Lower lobe of right lung (tissue), 2 donors: ENCODE data around the gene RNLS. TPM values are rescaled to one million over a fixed set of nuclear protein-coding genes. Genes with fewer than 3 reads are reported as not detected.

Experiments used
- ATAC-seq, 2 donors: fragments of 200-7000 bp; cut with Tn5 transposase; one replicate each; pipeline ENCODE4 v1.9.1; 2020 to 2022; ENCODE audit warnings: mild to moderate bottlenecking in 2 of 2, moderate library complexity in 2 of 2
- DNase-seq: peaks from one replicate; pipeline ENCODE4 v3.0.0-alpha.2; 2020
- H3K27ac ChIP-seq: fragments of 200-600 bp; one replicate; pipeline ENCODE4 v1.8.0; 2022
- H3K27me3 ChIP-seq: fragments of 200-600 bp; one replicate; pipeline ENCODE4 v1.8.0; 2022; ENCODE audit warnings: low read depth
- H3K36me3 ChIP-seq: fragments of 200-600 bp; one replicate; pipeline ENCODE4 v1.8.0; 2022; ENCODE audit warnings: mild to moderate bottlenecking
- H3K4me1 ChIP-seq: fragments of 200-600 bp; one replicate; pipeline ENCODE4 v1.8.0; 2022
- H3K4me3 ChIP-seq: fragments of 200-600 bp; one replicate; pipeline ENCODE4 v1.8.0; 2022; ENCODE audit warnings: mild to moderate bottlenecking
- H3K9me3 ChIP-seq: fragments of 200-600 bp; one replicate; pipeline ENCODE4 v1.8.0; 2022
- CTCF ChIP-seq: fragments of 200-600 bp; IDR thresholded peaks from one replicate; pipeline ENCODE4 v1.8.0; 2022; ENCODE audit warnings: antibody characterized with exemption, mild to moderate bottlenecking
- intact Hi-C: fragments of 100-400 bp; cut with DNase I; formaldehyde crosslinking; loops from one replicate; pipeline ENCODE4 v1.11.0; 2022
- total RNA-seq: library from RNA; stranded (reverse); fragmentation: NEBNext Ultra II Directional; extraction: Animal tissue kit (Norgen Biotek cat#: 25700); gene quantifications from one replicate; pipeline ENCODE4 v1.2.1, GENCODE V29; 2021
- donor health status: DM: no; HTN: yes; CAD: no; lungs with severe emphysema.

RNLS gene
- total RNA-seq, 1 donor from 2014 or later, result 9.6 TPM

GRCh38 chr10:88379575-88379974 lies 203.5 kb downstream of the RNLS start:
- Histone ChIP-seq H3K27ac (no peak overlapping the region), H3K36me3 (no peaks in the 10 kb centered on the region), H3K4me3 (no peak overlapping the region), H3K4me1 (no peaks in the 10 kb centered on the region), H3K9me3 (no peaks in the 10 kb centered on the region), H3K27me3 (no peaks in the 10 kb centered on the region)
- no peak for TF ChIP-seq CTCF
- ATAC-seq, result no peak
- intact Hi-C loops, result no loop called here
- DNase-seq, result no peak

DNA sequence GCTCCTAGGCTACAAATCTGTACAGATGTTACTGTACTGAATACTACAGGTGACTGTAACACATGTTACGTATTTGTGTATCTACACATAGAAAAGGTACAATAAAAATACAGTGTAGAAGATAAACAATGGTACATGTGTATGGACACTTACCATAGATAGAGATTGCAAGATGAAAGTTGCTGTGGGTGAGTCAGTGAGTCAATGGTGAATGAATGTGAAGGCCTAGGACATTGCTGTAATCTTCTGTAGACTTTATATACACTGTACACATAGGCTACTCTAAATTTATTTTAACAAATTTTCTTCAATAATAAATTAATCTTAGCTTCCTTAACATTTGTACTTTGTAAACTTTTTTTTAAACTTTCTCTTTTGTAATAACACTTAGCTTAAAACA lies 205.6 kb downstream of the RNLS start:
- no peaks in the 10 kb centered on the region for H3K27me3 ChIP-seq
- intact Hi-C loops, result no loop called here
- H3K36me3 ChIP-seq, result no peaks in the 10 kb centered on the region
- no peak overlapping the region for H3K27ac ChIP-seq
- ATAC-seq, result no peak
- TF ChIP-seq CTCF, result no peak
- no peak for DNase-seq
- no peak overlapping the region for H3K4me3 ChIP-seq
- H3K4me1 ChIP-seq, result no peaks in the 10 kb centered on the region
- no peaks in the 10 kb centered on the region for H3K9me3 ChIP-seq

GRCh38 chr10:88374392-88375175 lies 208.5 kb downstream of the RNLS start:
- no peaks in the 10 kb centered on the region for H3K27me3 ChIP-seq
- no peak overlapping the region for H3K4me3 ChIP-seq
- intact Hi-C loops, result no loop called here
- no peaks in the 10 kb centered on the region for H3K9me3 ChIP-seq
- DNase-seq (no peak), ATAC-seq (no peak)
- TF ChIP-seq CTCF, result no peak
- H3K36me3 ChIP-seq, result no peaks in the 10 kb centered on the region
- H3K4me1 ChIP-seq, result no peaks in the 10 kb centered on the region
- H3K27ac ChIP-seq, result no peak overlapping the region

DNA sequence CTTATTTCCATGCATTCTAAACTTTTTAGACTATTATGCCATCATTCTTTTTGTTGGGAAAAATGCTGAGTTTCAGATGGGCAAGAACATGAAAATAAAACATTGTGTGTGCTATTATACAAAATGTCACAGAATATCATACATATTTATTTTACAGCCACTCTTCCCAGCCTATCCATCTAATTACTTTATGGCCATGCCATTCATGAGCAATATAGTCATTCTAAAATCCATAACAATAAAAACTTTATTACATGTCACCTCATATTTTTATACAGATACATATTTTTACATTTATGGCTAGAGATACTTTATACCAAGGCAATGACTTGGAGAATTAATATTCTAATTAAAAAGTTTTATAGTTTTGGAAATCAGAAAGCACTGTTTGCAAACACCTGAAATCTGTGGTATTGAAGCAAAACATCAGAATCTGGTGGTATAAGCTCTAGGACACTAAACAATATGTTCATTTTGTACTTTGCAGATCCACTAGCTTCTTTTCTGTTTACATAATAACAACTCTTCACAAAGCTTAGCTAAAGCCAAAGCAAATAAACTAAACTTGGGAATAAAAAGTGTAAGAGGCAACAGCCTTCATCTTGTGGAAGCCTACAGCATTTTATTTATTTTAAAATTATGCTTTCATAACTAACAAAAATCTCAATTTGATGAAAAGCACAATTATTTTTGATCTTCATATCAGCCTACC lies 210.1 kb downstream of the RNLS start:
- H3K36me3 ChIP-seq, result no peaks in the 10 kb centered on the region
- no peaks in the 10 kb centered on the region for H3K27me3 ChIP-seq
- DNase-seq (no peak), ATAC-seq (no peak)
- H3K9me3 ChIP-seq, result no peaks in the 10 kb centered on the region
- intact Hi-C loops, result no loop called here
- no peaks in the 10 kb centered on the region for H3K4me1 ChIP-seq
- H3K4me3 ChIP-seq, result no peak overlapping the region
- TF ChIP-seq CTCF, result no peak
- no peak overlapping the region for H3K27ac ChIP-seq

- Histone ChIP-seq H3K36me3 (no peaks in the 10 kb centered on the region), H3K27me3 (no peaks in the 10 kb centered on the region), H3K4me3 (no peak overlapping the region), H3K9me3 (peaks cover 4% of the 10 kb centered on the region), H3K27ac (no peak overlapping the region), H3K4me1 (no peaks in the 10 kb centered on the region)
- intact Hi-C loops, result no loop called here
- ATAC-seq (no peak), DNase-seq (no peak)
- no peak for TF ChIP-seq CTCF
Measured at GRCh38 chr10:88372051-88372715, 210.9 kb downstream of the RNLS start.
